Liver (tissue), 9 donors: Measurements from ENCODE around the gene LSM5. TPM values are rescaled to one million over a fixed set of nuclear protein-coding genes. Genes with fewer than 3 reads are reported as not detected.

Experiments used
- DNase-seq: peaks from one replicate; pipeline ENCODE4 v3.0.0-alpha.2; 2017; ENCODE audit warnings: low spot score
- H3K27ac ChIP-seq, 2 donors: one replicate each; pipeline ENCODE4 v1.7.0; 2013; ENCODE audit warnings: inconsistent platforms in 2 of 2, low read length in 2 of 2, control low read depth in 1 of 2, low read depth in 1 of 2, mild to moderate bottlenecking in 1 of 2
- H3K27me3 ChIP-seq, 4 donors: one replicate each; pipeline versions ENCODE4 v1.6.1 to v1.7.0; 2013; ENCODE audit warnings: low read length in 3 of 4, inconsistent platforms in 1 of 4, mild to moderate bottlenecking in 1 of 4, moderate library complexity in 1 of 4; ENCODE audit not compliant: control insufficient read depth in 4 of 4, insufficient read depth in 4 of 4
- H3K36me3 ChIP-seq, 4 donors: one replicate each; pipeline versions ENCODE4 v1.6.1 to v1.7.0; 2013; ENCODE audit warnings: low read length in 3 of 4, mild to moderate bottlenecking in 3 of 4, low read depth in 1 of 4, moderate library complexity in 1 of 4; ENCODE audit not compliant: control insufficient read depth in 4 of 4, insufficient read depth in 3 of 4
- H3K4me1 ChIP-seq, 4 donors: one replicate each; pipeline versions ENCODE4 v1.6.1 to v1.7.0; 2013; ENCODE audit warnings: low read length in 3 of 4, mild to moderate bottlenecking in 3 of 4, moderate library complexity in 1 of 4; ENCODE audit not compliant: control insufficient read depth in 4 of 4, insufficient read depth in 4 of 4
- H3K4me3 ChIP-seq, 3 donors: one replicate each; pipeline versions ENCODE4 v1.6.1 to v1.7.0; 2013; ENCODE audit warnings: low read length in 3 of 3, control low read depth in 1 of 3, low read depth in 1 of 3, mild to moderate bottlenecking in 1 of 3
- H3K9ac ChIP-seq, 2 donors: one replicate each; pipeline ENCODE4 v1.7.0; 2013; ENCODE audit warnings: low read length in 2 of 2, mild to moderate bottlenecking in 2 of 2, moderate library complexity in 2 of 2, control low read depth in 1 of 2, low read depth in 1 of 2
- H3K9me3 ChIP-seq, 4 donors: one replicate each; pipeline versions ENCODE4 v1.6.1 to v1.7.0; 2013; ENCODE audit warnings: low read length in 3 of 4; ENCODE audit not compliant: control insufficient read depth in 4 of 4
- ATF3 ChIP-seq: IDR thresholded peaks from 2 replicates; pipeline ENCODE4 v1.6.1; 2016; ENCODE audit warnings: antibody characterized with exemption
- FOXA1 ChIP-seq: IDR thresholded peaks from 2 replicates; pipeline ENCODE4 v1.6.1; 2016; ENCODE audit warnings: antibody characterized with exemption
- GABPA ChIP-seq, 2 donors: IDR thresholded peaks in 1 of 2; conservative IDR thresholded peaks in 1 of 2; 2 replicates each; pipeline ENCODE4 v1.6.1; 2016; ENCODE audit warnings: antibody characterized with exemption in 2 of 2, mild to moderate bottlenecking in 1 of 2, moderate library complexity in 1 of 2
- HNF4A ChIP-seq, 2 donors: conservative IDR thresholded peaks; 2 replicates each; pipeline ENCODE4 v1.6.1; 2016; ENCODE audit warnings: antibody characterized with exemption in 2 of 2, mild to moderate bottlenecking in 2 of 2
- JUND ChIP-seq, 2 donors: IDR thresholded peaks; 2 replicates each; pipeline ENCODE4 v1.6.1; 2016; ENCODE audit warnings: antibody characterized with exemption in 2 of 2
- MAX ChIP-seq: IDR thresholded peaks from 2 replicates; pipeline ENCODE4 v1.6.1; 2016; ENCODE audit warnings: antibody characterized with exemption
- NR2F2 ChIP-seq: IDR thresholded peaks from 2 replicates; pipeline ENCODE4 v1.6.1; 2016; ENCODE audit warnings: antibody characterized with exemption
- RAD21 ChIP-seq, 2 donors: IDR thresholded peaks; 2 replicates each; pipeline ENCODE4 v1.6.1; 2016; ENCODE audit warnings: antibody characterized with exemption in 2 of 2, mild to moderate bottlenecking in 2 of 2
- REST ChIP-seq: IDR thresholded peaks from 2 replicates; pipeline ENCODE4 v1.6.1; 2016; ENCODE audit warnings: antibody characterized with exemption, mild to moderate bottlenecking
- SP1 ChIP-seq: IDR thresholded peaks from 2 replicates; pipeline ENCODE4 v1.6.1; 2018; ENCODE audit warnings: antibody characterized with exemption, mild to moderate bottlenecking
- TAF1 ChIP-seq: conservative IDR thresholded peaks from 2 replicates; pipeline ENCODE4 v1.6.1; 2016; ENCODE audit warnings: antibody characterized with exemption, mild to moderate bottlenecking
- YY1 ChIP-seq: IDR thresholded peaks from 2 replicates; pipeline ENCODE4 v1.6.1; 2016; ENCODE audit warnings: antibody characterized with exemption, mild to moderate bottlenecking
- ZBTB33 ChIP-seq: IDR thresholded peaks from 2 replicates; pipeline ENCODE4 v1.6.1; 2016; ENCODE audit warnings: antibody characterized with exemption
- WGBS: extraction: QIAGEN DNeasy Blood & Tissue Kit; methylation state at CpG from one replicate; pipeline ENCODE4 v1.1.7; 2013; 5-methylcytosine and 5-hydroxymethylcytosine counted together
- polyA plus RNA-seq, 2 donors: library from polyadenylated mRNA; stranded (reverse) in 1 of 2; unstranded in 1 of 2; fragments of 200-250 nt in 1 of 2; fragments of >200 nt in 1 of 2; fragmentation: Nextera tagmentation in 1 of 2; extraction: Ambion mirVana in 1 of 2; gene quantifications; one replicate each; pipeline versions ENCODE4 v1.2.1 to v1.2.3, GENCODE V29; 2013 to 2015
- total RNA-seq, 2 donors: library from RNA; depleted of rRNA; stranded (reverse); fragments of >200 nt; gene quantifications; one replicate each; pipeline ENCODE4 v1.2.3, GENCODE V29; 2014
- donor health status: healthy.
- donor health status: healthy.
- donor health status: healthy.
- donor health status: healthy.
- donor health status: healthy.

Gene LSM5
- total and polyA plus RNA-seq, 4 donors = 6.0 to 74.1 (median 25.8) TPM

GRCh38 chr7:32515890-32516550, 25.8 kb upstream of the LSM5 start:
- TF ChIP-seq HNF4A (conservative IDR thresholded peaks at IDR 0.05) = no peak
- no peak for TF ChIP-seq RAD21 (IDR thresholded peaks at IDR 0.05)
- TF ChIP-seq ZBTB33 = no peak
- TF ChIP-seq TAF1 = no peak
- no peak for TF ChIP-seq FOXA1
- no peak for TF ChIP-seq JUND (IDR thresholded peaks at IDR 0.05)
- TF ChIP-seq MAX = no peak
- TF ChIP-seq NR2F2 = no peak
- TF ChIP-seq REST = no peak
- TF ChIP-seq YY1 = no peak
- no peak for TF ChIP-seq ATF3
- Histone ChIP-seq H3K4me3 (no peak overlapping the region), H3K27ac (no peak overlapping the region), H3K9me3 (peaks cover 0 to 3% (median 0%) of the 10 kb centered on the region in 4 donors), H3K36me3 (no peaks in the 10 kb centered on the region), H3K9ac (no peak overlapping the region), H3K27me3 (no peaks in the 10 kb centered on the region), H3K4me1 (peaks cover 0 to 2% (median 0%) of the 10 kb centered on the region in 4 donors)
- no peak for DNase-seq
- 87% methylated on average over 3 of the region's 3 CpGs for WGBS

GRCh38 chr7:32513210-32513609, 23.0 kb upstream of the LSM5 start:
- H3K9ac ChIP-seq = no peak overlapping the region
- WGBS = 98% methylated on average over 1 of the region's 1 CpG
- TF ChIP-seq YY1 (no peak), ZBTB33 (no peak), FOXA1 (no peak), NR2F2 (no peak), TAF1 (no peak), SP1 (no peak), GABPA (IDR thresholded peaks at IDR 0.05 in 1 of 2, conservative IDR thresholded peaks at IDR 0.05 in 1 of 2) (no peak)
- no peaks in the 10 kb centered on the region for H3K36me3 ChIP-seq
- H3K27me3 ChIP-seq = no peaks in the 10 kb centered on the region
- no peak overlapping the region for H3K4me3 ChIP-seq
- H3K9me3 ChIP-seq = no peaks in the 10 kb centered on the region
- no peak overlapping the region for H3K27ac ChIP-seq
- no peak for DNase-seq
- peaks cover 0 to 2% (median 0%) of the 10 kb centered on the region in 4 donors for H3K4me1 ChIP-seq
